Epithelial cell of proximal tubule (primary cell): Measurements from ENCODE around the gene BCL10. TPM values are rescaled to one million over a fixed set of nuclear protein-coding genes. Genes with fewer than 3 reads are reported as not detected.
A peak's percentile ranks its signal among the peaks of the same experiment; 100 is the strongest.

Experiments
- DNase-seq: peaks from one replicate; pipeline ENCODE4 v3.0.0-alpha.2; 2011; ENCODE audit warnings: low read depth
- H3K4me3 ChIP-seq: 2 replicates; pipeline ENCODE4 v1.5.1; 2011; ENCODE audit warnings: low read depth, mild to moderate bottlenecking, low read length
- CTCF ChIP-seq: conservative IDR thresholded peaks from 2 replicates; pipeline ENCODE4 v1.5.1; 2012; ENCODE audit warnings: low read depth, mild to moderate bottlenecking, low read length
- total RNA-seq: library from RNA; depleted of rRNA; stranded (reverse); fragments of >200 nt; gene quantifications from 2 replicates; pipeline ENCODE4 v1.2.3, GENCODE V29; 2015

Gene BCL10
- total RNA-seq, 1 donor from 2014 or later: 87.9 TPM

GRCh38 chr1:85279458-85280080 is 3.1 kb upstream of the BCL10 start:
- no peak for TF ChIP-seq CTCF
- no peak for DNase-seq
- H3K4me3 ChIP-seq: peak overlapping the region; percentile 39

- DNase-seq: peak; percentile 80
- TF ChIP-seq CTCF: no peak
- peak overlapping the region; percentile 39 for H3K4me3 ChIP-seq
Measured at GRCh38 chr1:85278853-85279314, 2.5 kb upstream of the BCL10 start.

GRCh38 chr1:85277802-85278201 is 1.4 kb upstream of the BCL10 start:
- DNase-seq: no peak
- TF ChIP-seq CTCF: no peak
- H3K4me3 ChIP-seq: no peak overlapping the region

- no peak for DNase-seq
- H3K4me3 ChIP-seq: peak overlapping the region; percentile 85
- TF ChIP-seq CTCF: no peak
Measured at GRCh38 chr1:85276978-85277639, 677 bp upstream of the BCL10 start.

GRCh38 chr1:85275701-85276214 is 674 bp downstream of the BCL10 start:
- peak overlapping the region; percentile 85 for H3K4me3 ChIP-seq
- no peak for DNase-seq
- TF ChIP-seq CTCF: no peak

GRCh38 chr1:85274969-85275453 is 1.4 kb downstream of the BCL10 start:
- H3K4me3 ChIP-seq: peak overlapping the region; percentile 85
- no peak for DNase-seq
- no peak for TF ChIP-seq CTCF
